ENCODE data around the gene TBC1D22A.

GRCh38 chr22:46929710-46930204 lies 167.3 kb downstream of the TBC1D22A start:
- TF ChIP-seq CTCF (IDR thresholded peaks at IDR 0.05; ENCODE audit: low read length) (no peak), EZH2phosphoT487 (IDR thresholded peaks at IDR 0.05; ENCODE audit: low read length) (no peak)
